Smooth muscle cell of trachea (primary cell): Measurements from ENCODE around the gene LRPAP1. TPM values are rescaled to one million over a fixed set of nuclear protein-coding genes. Genes with fewer than 3 reads are reported as not detected.

Source experiments
- total RNA-seq: library from RNA; depleted of rRNA; stranded (reverse); fragments of >200 nt; gene quantifications from 2 replicates; pipeline ENCODE4 v1.2.1, GENCODE V29; 2014

The LRPAP1 gene
- total RNA-seq = 105 and 152 TPM in 2 replicates

DNA sequence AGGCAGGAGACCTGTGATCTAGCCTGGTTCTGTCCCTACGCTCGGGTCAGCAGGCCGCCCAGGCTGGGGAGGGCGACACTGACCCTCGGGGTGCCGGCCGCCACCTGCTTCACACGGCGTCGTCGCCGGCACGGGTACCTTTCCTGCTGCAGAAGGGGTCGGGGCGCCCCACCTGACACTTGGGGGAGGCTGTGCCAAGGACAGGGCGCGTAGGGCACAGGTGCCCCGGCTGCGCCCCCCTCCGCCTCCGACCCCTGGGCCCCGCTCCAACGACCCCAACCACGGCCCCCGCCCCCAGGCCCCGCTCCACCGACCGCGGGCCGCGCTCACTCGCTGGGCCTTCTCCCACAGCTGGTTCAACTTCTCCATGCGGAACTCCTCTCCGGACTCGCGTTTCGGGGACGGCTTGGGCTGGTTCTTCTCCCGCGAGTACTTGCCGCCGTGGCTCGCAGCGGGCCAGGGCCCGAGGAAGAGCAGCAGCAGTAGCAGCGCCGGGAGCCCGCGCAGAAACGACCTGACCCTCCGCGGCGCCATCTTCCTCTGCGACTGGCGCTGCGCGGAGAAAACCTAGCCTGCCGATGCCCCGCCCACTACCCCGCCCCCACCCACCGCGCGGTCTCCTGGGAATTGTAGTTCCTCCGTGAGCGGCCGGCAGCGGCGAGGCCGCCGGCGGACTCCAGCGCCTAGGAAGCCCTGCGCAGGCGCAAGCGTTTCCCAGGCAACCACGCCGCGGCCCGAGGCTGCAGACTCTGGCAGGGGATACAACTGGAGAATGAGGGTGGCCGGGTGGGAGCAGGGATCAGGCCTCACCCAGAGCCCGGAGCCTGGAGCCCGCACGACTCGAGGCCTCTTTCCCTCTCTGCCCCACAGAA is at the start of gene LRPAP1:
LRPAP1 (minus strand) TSS at position 544 of the 872 bp plus-strand sequence; CDS start at position 534, 10 bp downstream.

GRCh38 chr4:3462790-3463415 is 69.3 kb downstream of the LRPAP1 start, which contains the start of gene DOK7:
Gene DOK7, plus strand, starts transcription at chr4:3463306. Its CDS starts 70 bp downstream, at chr4:3463376.

Other genes starting within 250 kb of the LRPAP1 start
- gene RGS12, start 239.4 kb downstream of the LRPAP1 start, total RNA-seq = 22.3 and 23.3 TPM in 2 replicates
- 0.66 TPM in 1 of 2 replicates, not detected in the other for gene HGFAC, start 90.5 kb downstream of the LRPAP1 start, total RNA-seq
- 0.17 TPM in 1 of 2 replicates, not detected in the other for gene DOK7, start 69.1 kb downstream of the LRPAP1 start, total RNA-seq
- 0.29 and 0.50 TPM in 2 replicates for gene ADRA2C, start 234.0 kb upstream of the LRPAP1 start, total RNA-seq